Stimulated activated CD4-positive, alpha-beta T cell treated with anti-CD3 and anti-CD28 coated beads, Interleukin-1b, Interleukin-23, amount 100 ng/mL, for 1 hour (primary cell): ENCODE results near the gene CPVL.

Source experiments
- DNase-seq, 2 donors: peaks; one replicate each; pipeline ENCODE4 v3.0.0-alpha.2; 2020; ENCODE audit warnings: low read depth in 2 of 2

Gene CPVL

GRCh38 chr7:29091715-29092114 lies 54.6 kb downstream of the CPVL start:
- no peak for DNase-seq

- no peak for DNase-seq
These were observed 55.3 kb downstream of the CPVL start for GRCh38 chr7:29090836-29091601.

- no peak for DNase-seq
These were observed 56.1 kb downstream of the CPVL start for GRCh38 chr7:29090151-29090805.

GRCh38 chr7:29087840-29088170 lies 58.5 kb downstream of the CPVL start:
- no peak for DNase-seq

GRCh38 chr7:29086545-29086944 lies 59.8 kb downstream of the CPVL start:
- DNase-seq: no peak

GRCh38 chr7:29084832-29085231 lies 61.5 kb downstream of the CPVL start:
- DNase-seq: no peak

GRCh38 chr7:29080803-29081202 lies 65.5 kb downstream of the CPVL start:
- no peak for DNase-seq

GRCh38 chr7:29078311-29079260 lies 67.8 kb downstream of the CPVL start:
- DNase-seq: no peak

- no peak for DNase-seq
These were observed 68.5 kb downstream of the CPVL start for GRCh38 chr7:29077854-29078253.

- no peak for DNase-seq
These were observed 69.2 kb downstream of the CPVL start for GRCh38 chr7:29077176-29077575.

GRCh38 chr7:29076631-29077030 lies 69.7 kb downstream of the CPVL start:
- no peak for DNase-seq

GRCh38 chr7:29075606-29076005 lies 70.7 kb downstream of the CPVL start:
- no peak for DNase-seq

- DNase-seq: no peak
These were observed 75.0 kb downstream of the CPVL start for GRCh38 chr7:29071203-29071874.

GRCh38 chr7:29066641-29067040 lies 79.7 kb downstream of the CPVL start:
- no peak for DNase-seq

- no peak for DNase-seq
These were observed 81.0 kb downstream of the CPVL start for GRCh38 chr7:29065181-29065857.

GRCh38 chr7:29063872-29064271 lies 82.5 kb downstream of the CPVL start:
- DNase-seq: no peak

GRCh38 chr7:29063236-29063635 lies 83.1 kb downstream of the CPVL start:
- DNase-seq: no peak

- no peak for DNase-seq
These were observed 93.0 kb downstream of the CPVL start for GRCh38 chr7:29053105-29053872.

- DNase-seq: no peak
These were observed 99.4 kb downstream of the CPVL start for GRCh38 chr7:29046978-29047377.

- DNase-seq: no peak
These were observed 100.9 kb downstream of the CPVL start for GRCh38 chr7:29045258-29046086.
